ENCODE data around the gene ARFRP1. TPM values are rescaled to one million over a fixed set of nuclear protein-coding genes. Genes with fewer than 3 reads are reported as not detected.

ARFRP1 gene
- total RNA-seq, 1 experiment from 2014 or later: 30.2 TPM

GRCh38 chr20:63737945-63738686 lies 30.3 kb upstream of the ARFRP1 start (continued):
- TF ChIP-seq, protein P1, sequence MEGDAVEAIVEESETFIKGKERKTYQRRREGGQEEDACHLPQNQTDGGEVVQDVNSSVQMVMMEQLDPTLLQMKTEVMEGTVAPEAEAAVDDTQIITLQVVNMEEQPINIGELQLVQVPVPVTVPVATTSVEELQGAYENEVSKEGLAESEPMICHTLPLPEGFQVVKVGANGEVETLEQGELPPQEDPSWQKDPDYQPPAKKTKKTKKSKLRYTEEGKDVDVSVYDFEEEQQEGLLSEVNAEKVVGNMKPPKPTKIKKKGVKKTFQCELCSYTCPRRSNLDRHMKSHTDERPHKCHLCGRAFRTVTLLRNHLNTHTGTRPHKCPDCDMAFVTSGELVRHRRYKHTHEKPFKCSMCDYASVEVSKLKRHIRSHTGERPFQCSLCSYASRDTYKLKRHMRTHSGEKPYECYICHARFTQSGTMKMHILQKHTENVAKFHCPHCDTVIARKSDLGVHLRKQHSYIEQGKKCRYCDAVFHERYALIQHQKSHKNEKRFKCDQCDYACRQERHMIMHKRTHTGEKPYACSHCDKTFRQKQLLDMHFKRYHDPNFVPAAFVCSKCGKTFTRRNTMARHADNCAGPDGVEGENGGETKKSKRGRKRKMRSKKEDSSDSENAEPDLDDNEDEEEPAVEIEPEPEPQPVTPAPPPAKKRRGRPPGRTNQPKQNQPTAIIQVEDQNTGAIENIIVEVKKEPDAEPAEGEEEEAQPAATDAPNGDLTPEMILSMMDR (IDR thresholded peaks at IDR 0.05): no peak
- TF ChIP-seq MLX (CRISPR knock-in tag; IDR thresholded peaks at IDR 0.05) (no peak), GABPB1 (CRISPR knock-in tag; IDR thresholded peaks at IDR 0.05) (no peak; the same call in 1 of the 2 replicates), FOXP1 (CRISPR knock-in tag; IDR thresholded peaks at IDR 0.05; ENCODE audit: borderline replicate concordance) (no peak), ZBTB43 (CRISPR knock-in tag; IDR thresholded peaks at IDR 0.05) (no peak), CBFB (CRISPR knock-in tag; IDR thresholded peaks at IDR 0.05; ENCODE audit: low read depth) (no peak), NFYB (CRISPR knock-in tag; conservative IDR thresholded peaks at IDR 0.05; ENCODE audit: low read depth) (no peak), ATF6 (CRISPR knock-in tag; IDR thresholded peaks at IDR 0.05) (no peak), PRRX2 (CRISPR knock-in tag; IDR thresholded peaks at IDR 0.05) (no peak), ZNF232 (CRISPR knock-in tag; IDR thresholded peaks at IDR 0.05) (no peak), GTF2I (CRISPR knock-in tag; conservative IDR thresholded peaks at IDR 0.05) (no peak), TEAD1 (CRISPR knock-in tag; IDR thresholded peaks at IDR 0.05) (no peak), AR (CRISPR knock-in tag; IDR thresholded peaks at IDR 0.05) (no peak), SOX15 (CRISPR knock-in tag; IDR thresholded peaks at IDR 0.05) (no peak), ZNF263 (CRISPR knock-in tag; IDR thresholded peaks at IDR 0.05; ENCODE audit: low read depth) (0 out of 2 replicates have a peak, but pooled peaks have one; percentile 20), ESRRA (CRISPR knock-in tag; IDR thresholded peaks at IDR 0.05; ENCODE audit: borderline replicate concordance) (no peak), NR2C2 (CRISPR knock-in tag; IDR thresholded peaks at IDR 0.05) (no peak), RORB (CRISPR knock-in tag; IDR thresholded peaks at IDR 0.05) (no peak), ZBTB21 (CRISPR knock-in tag; IDR thresholded peaks at IDR 0.05; ENCODE audit: borderline replicate concordance) (no peak), ZNF423 (CRISPR knock-in tag; IDR thresholded peaks at IDR 0.05) (0 out of 2 replicates have a peak, but pooled peaks have one; percentile 21), CREM (CRISPR knock-in tag; IDR thresholded peaks at IDR 0.05) (no peak), JUN (CRISPR knock-in tag; IDR thresholded peaks at IDR 0.05) (no peak)
- TF ChIP-seq, protein P2, sequence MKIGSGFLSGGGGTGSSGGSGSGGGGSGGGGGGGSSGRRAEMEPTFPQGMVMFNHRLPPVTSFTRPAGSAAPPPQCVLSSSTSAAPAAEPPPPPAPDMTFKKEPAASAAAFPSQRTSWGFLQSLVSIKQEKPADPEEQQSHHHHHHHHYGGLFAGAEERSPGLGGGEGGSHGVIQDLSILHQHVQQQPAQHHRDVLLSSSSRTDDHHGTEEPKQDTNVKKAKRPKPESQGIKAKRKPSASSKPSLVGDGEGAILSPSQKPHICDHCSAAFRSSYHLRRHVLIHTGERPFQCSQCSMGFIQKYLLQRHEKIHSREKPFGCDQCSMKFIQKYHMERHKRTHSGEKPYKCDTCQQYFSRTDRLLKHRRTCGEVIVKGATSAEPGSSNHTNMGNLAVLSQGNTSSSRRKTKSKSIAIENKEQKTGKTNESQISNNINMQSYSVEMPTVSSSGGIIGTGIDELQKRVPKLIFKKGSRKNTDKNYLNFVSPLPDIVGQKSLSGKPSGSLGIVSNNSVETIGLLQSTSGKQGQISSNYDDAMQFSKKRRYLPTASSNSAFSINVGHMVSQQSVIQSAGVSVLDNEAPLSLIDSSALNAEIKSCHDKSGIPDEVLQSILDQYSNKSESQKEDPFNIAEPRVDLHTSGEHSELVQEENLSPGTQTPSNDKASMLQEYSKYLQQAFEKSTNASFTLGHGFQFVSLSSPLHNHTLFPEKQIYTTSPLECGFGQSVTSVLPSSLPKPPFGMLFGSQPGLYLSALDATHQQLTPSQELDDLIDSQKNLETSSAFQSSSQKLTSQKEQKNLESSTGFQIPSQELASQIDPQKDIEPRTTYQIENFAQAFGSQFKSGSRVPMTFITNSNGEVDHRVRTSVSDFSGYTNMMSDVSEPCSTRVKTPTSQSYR (CRISPR knock-in tag; IDR thresholded peaks at IDR 0.05): no peak
- TF ChIP-seq, protein P3, sequence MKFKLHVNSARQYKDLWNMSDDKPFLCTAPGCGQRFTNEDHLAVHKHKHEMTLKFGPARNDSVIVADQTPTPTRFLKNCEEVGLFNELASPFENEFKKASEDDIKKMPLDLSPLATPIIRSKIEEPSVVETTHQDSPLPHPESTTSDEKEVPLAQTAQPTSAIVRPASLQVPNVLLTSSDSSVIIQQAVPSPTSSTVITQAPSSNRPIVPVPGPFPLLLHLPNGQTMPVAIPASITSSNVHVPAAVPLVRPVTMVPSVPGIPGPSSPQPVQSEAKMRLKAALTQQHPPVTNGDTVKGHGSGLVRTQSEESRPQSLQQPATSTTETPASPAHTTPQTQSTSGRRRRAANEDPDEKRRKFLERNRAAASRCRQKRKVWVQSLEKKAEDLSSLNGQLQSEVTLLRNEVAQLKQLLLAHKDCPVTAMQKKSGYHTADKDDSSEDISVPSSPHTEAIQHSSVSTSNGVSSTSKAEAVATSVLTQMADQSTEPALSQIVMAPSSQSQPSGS (CRISPR knock-in tag; IDR thresholded peaks at IDR 0.05; ENCODE audit: borderline replicate concordance, low read depth): no peak
- TF ChIP-seq, protein P4, sequence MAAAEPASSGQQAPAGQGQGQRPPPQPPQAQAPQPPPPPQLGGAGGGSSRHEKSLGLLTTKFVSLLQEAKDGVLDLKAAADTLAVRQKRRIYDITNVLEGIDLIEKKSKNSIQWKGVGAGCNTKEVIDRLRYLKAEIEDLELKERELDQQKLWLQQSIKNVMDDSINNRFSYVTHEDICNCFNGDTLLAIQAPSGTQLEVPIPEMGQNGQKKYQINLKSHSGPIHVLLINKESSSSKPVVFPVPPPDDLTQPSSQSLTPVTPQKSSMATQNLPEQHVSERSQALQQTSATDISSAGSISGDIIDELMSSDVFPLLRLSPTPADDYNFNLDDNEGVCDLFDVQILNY (CRISPR knock-in tag; IDR thresholded peaks at IDR 0.05): no peak
